M059J (cell line): ENCODE measurements around the gene STUB1. TPM values are rescaled to one million over a fixed set of nuclear protein-coding genes. Genes with fewer than 3 reads are reported as not detected.
"Not testable (repeated sequence)": the region's sequence is repeated elsewhere in the genome, so short reads cannot be mapped to it uniquely, and the experiment has no call there.

Experiments
- DNase-seq: peaks from one replicate; pipeline ENCODE4 v3.0.0-alpha.2; 2012; ENCODE audit warnings: low read depth
- total RNA-seq: library from RNA; depleted of rRNA; stranded (reverse); fragments of >200 nt; shearing (Covaris generic); gene quantifications from 2 replicates; pipeline ENCODE4 v1.2.3, GENCODE V29; 2014

The STUB1 gene
- total RNA-seq, 1 experiment from 2014 or later: 153 TPM

DNA sequence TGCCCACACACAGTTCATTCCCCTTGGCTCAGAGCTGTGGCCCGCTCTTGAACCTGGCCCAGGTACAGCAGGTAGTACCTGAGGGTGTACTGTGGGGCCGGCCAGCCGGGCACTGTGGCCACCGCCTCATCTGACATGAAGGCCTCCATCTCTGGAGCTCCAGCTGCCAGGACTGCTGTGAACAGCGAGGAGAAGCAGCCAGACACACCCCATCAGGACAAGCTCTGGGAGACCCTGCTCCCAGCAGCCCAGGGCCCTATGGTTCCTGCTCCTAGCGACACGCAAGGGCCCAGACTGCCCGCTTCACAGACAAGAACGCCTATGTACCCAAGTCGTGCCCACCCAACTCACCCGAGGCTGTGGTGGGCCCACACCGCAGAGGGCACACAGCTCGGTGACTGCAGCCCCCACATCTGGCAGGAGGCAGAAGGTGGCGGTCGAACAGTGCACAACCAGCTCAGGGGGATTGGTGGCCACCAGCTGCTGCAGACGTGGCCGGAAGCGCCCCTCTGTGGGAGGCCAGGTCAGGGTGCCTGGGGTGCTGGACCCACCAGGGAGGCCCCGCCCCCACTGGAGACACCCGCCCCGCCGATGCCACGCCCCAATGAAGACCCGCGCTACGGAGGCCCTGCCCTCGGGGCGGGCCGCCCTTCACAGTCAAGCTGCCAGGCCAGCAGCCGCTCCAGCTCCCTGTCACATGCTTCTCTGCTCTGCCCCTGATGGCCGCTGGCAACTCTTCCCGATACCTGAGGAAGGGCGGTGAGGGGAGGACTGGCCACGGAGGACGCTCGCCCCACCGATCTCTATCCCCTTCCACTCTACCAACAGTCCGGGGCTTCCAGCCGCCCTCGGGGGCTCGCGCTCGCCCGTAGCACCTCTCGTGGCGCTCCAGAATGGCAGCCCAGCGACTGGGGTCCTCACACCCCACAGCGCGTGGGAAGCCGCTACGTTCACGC, 1.1 kb upstream of the STUB1 start:
- DNase-seq: peak; percentile 49

- DNase-seq: no peak
These were observed 375 bp downstream of the STUB1 start for GRCh38 chr16:680625-680945.

DNA sequence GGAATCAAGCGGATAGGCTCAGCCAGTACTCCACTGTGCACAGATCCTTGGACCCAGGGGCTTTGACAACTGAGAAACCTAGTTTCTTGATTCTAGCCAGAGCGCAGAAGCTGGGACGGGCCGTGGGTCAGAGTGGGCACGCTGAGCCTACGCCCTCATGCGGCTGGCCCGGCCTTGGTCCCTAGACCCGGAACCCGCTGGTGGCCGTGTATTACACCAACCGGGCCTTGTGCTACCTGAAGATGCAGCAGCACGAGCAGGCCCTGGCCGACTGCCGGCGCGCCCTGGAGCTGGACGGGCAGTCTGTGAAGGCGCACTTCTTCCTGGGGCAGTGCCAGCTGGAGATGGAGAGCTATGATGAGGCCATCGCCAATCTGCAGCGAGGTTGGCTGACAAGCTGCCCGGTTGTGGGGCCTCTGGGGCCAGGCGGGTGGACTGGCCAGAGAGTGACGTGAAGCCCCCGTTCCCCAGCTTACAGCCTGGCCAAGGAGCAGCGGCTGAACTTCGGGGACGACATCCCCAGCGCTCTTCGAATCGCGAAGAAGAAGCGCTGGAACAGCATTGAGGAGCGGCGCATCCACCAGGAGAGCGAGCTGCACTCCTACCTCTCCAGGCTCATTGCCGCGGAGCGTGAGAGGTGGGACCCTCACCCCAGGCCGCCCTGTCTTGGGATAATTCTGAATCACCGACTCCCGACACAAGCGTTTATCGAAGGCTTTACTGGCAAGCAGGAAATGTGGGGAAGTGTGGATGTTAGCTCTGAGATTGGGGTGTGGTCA, 946 bp downstream of the STUB1 start:
- peak; percentile 63 for DNase-seq

DNA sequence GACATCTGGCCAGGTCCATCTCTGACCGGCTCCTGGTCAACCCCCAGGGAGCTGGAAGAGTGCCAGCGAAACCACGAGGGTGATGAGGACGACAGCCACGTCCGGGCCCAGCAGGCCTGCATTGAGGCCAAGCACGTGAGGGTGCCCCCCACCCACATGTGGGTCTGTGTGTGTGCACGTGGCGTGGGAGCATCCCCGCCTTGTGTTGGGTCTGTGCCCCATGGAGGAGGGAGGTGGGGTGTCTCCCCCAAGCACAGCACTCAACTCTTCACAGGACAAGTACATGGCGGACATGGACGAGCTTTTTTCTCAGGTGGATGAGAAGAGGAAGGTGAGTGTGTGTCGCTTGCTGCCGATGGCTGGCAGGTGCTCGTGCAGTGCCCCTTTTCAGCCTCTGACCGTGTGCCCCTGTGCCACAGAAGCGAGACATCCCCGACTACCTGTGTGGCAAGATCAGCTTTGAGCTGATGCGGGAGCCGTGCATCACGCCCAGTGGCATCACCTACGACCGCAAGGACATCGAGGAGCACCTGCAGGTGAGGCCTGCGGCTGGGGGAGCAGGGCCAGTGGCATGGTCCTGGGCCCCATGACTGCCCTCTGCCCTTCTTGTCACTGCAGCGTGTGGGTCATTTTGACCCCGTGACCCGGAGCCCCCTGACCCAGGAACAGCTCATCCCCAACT, 1.7 kb downstream of the STUB1 start:
- DNase-seq: peak; percentile 69

GRCh38 chr16:682493-683395, 2.5 kb downstream of the STUB1 start:
- no peak for DNase-seq

DNA sequence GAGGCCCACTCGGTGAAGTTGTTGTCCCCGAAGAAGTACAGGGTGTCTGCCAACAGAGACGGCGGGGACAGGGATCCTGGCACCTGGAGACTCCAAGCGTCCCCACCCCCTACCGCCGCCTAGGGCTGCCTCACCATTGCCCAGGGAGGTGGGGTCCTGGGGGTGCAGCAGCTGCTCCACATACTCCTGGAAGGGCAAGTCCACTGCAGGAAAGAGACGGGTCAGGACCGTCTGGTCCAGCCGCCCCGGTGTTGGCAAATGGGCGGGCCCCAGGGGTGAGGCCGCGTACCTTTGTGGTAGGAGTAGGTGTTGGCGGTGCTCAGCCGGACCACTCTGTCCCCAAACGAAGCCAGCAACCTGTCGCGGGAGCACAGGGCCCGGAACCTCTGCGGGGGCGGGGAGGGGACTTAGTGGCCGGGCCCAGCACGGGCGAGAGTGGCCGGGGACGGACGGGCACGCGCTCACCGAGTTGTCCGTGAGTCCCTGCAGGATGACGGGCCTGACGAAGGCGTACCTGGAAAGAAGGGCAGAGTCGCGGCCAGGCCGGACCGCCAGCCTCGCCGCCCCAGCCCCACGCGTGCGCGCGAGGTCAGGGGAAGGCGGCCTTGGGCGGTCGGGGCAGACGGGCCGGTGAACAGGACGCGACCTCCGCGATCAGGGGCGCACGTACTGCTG, 3.3 kb downstream of the STUB1 start:
- no peak for DNase-seq

DNA sequence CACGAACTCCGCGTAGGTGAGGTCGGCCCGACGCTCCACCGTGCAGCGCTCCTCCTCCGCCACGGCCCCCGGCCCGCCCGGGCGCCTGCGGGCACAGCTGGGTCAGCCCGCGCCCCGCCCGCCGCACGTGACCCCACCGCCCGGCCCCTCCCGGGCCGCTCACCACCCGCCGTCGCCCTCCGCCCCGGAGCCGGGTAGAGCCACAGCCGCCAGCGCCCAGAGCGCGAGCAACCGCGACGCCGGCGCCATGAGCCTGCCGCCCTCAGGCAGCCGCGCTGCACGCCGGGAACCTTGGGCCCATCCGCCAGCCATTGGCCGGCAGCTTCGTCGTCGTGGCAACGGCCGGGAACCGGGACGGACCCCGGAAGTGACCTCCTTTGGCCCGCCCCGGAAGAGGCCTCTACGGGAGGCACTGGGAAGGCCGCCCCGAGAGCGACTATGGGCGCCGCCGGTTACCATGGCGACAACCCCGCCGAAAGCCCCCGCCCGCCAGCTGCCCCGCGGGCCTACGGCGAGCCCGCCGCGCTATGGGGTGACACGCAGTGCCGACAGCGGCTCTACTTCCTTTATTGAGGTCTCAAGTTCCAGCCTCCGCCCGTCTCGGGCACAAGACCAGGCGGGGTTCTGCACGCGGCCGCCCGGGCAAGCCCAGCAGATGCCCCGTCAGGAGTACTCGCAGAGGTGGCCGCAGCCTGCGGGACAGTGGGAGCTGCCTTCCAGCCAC, 4.0 kb downstream of the STUB1 start, which contains the start of gene JMJD8:
JMJD8 (minus strand) TSS at position 264 of the 724 bp plus-strand sequence; CDS start at position 249, 15 bp downstream.
- peak; percentile 95 for DNase-seq

DNA sequence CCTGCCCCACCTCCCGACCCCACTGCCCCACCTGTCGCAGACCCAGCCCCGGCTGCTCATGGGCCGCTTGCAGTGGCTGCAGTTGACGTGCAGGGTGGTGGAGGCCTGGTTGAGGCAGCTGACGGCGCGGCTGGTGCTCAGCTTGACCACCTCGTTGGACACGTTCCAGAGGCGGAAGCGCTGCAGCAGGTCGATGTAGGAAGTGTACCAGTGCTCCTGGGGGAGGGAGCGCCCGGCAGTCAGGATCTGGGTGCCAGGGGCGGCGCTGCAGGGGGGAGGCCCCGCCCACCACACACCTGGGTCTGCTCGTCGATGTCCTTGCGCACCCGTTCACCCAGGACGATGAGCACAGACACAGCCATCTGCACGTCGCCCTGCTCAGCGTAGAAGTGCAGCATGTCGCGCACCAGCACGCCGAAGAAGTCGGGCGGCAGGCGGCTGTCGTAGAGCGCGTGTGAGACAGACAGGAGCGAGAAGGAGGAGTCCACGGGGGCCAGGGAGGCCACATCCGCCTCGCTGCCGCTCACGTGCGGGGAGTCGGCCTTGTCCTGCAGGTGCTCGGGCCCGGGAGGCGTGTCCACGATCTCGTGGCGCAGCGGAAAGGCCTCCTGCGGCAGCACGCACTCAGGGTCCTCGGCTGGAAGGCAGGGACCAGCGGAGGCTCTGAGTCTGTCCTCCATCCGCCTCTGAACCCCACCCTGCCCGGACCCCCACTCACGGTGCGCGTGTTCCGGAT, 4.9 kb downstream of the STUB1 start:
- DNase-seq: no peak

DNA sequence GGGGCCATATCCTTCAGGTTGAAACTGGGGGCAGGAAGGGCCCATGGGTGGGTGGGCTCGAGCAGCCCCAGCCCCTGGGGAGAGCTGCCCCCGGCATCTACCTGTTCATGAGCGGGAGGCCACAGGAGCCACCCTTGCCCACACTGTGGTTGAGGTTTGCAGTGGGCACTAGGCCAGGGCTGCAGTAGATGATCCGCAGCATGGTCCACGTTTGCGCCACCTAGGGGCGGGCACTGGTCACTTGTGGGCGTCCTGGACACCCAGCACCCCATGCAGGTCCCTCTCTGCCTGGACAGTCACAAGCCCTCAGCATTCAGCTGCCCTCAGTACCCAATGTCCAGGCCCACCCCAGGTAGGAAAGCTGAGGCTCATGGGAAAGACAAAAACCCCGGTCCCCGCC, 5.8 kb downstream of the STUB1 start:
- DNase-seq: peak; percentile 49

DNA sequence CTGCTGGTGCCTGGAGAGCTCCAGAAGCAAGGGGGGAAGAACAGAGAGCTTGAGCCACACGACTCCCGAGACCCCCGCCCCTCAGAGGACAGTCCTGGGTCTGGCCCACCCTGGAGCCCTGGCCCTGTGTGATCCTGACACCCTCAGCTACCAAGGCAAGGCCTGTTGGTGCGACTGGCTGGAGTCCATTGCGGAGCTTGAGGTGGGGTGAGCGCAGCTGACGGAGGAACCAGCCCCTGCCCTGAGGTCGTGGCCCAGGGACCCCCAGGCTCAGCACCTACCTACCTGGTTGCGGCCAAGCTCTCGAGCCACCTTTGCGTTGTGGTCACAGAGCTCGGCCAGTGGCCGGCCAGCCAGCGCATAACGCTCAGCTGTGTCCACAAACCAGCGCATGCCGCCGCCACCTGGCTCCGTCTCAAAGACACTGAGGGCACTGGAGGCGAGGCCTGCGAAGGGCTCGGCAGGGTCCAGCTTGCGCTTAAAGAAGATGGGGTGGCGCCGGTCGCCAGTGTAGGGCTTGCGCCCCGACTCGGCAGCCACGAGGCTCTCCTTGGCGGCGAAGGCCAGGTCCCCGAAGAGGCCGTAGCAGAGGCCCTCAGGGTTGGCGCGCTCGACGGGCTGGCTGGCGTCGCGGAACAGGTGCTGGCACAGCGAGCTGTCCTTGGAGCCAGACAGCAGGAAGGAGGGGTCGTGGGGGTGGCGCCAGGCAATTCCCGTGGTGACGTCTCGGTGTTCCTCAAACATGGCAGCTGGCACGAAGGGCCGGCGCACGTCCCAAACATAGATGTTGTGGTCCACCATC, 6.5 kb downstream of the STUB1 start:
- no peak for DNase-seq

DNA sequence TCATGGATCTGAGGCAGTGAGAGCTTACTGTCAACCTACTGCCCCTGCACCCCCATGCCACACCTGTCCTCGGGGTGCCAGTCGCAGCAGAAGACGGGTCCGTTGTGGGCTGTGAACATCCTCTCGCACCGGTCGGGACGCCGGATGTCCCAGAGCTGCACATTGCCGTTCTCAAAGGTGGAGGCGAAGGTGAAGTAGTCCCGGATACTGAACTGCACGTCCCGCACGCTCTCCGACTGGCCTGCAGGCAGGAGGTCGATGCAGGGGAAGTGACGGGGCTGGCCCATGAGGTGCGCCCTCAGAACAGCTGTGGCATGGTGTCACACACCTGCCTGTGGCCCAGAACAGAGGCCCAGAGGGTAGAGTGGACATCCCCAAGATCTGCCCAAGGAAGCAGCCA, 7.3 kb downstream of the STUB1 start:
- DNase-seq: no peak

DNA sequence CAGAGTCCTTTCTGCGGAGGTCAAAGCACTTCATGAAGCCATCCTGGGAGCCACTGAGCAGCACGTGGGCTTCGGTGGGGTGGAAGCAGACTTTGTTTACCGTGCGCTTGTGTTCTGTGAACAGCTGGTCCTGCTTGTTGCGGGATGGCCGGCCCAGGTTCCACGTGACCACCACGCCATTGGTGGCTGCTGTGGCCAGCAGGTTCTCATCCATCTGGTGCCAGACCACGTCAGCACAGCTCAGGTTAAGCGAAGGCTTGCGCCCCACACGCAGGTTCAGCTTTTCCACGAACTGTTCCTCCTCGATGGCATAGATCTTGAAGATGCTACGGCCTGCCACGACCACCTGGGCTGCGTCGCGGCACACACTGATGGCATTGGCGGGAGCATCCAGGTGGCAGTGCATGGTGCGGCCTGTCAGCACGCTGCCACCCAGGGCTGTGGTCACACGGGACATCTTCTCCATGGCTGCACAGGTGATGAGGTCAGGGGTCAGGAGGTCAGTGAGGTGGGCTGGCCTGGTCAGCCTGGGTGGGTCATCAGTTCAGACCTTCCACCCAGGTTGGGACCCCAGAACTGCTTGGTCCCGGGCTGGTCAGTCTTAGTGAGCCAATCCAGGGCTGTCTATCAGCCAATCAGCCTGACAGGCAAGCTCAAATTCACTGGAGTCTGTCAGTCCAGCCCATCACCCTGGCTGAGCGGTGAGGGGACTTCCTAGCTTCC, 9.1 kb downstream of the STUB1 start:
- no peak for DNase-seq

DNA sequence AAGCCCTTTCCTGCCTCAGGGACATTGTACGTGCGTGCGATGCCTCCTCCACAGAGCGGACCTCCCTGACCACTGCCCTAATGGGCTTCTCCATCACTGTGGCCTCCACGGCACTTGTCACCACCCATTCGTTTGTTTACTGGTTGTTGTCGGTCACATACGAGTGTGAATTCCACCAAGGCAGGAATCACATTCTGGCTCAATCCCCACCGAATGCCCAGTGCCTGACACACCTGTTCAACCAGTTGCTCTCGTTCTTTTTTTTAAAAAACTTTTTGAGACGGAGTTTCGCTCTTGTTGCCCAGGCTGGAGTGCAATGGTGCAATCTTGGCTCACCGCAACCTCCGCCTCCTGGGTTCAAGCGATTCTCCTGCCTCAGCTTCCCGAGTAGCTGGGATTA, 11.0 kb downstream of the STUB1 start:
- not testable (repeated sequence) for DNase-seq

DNA sequence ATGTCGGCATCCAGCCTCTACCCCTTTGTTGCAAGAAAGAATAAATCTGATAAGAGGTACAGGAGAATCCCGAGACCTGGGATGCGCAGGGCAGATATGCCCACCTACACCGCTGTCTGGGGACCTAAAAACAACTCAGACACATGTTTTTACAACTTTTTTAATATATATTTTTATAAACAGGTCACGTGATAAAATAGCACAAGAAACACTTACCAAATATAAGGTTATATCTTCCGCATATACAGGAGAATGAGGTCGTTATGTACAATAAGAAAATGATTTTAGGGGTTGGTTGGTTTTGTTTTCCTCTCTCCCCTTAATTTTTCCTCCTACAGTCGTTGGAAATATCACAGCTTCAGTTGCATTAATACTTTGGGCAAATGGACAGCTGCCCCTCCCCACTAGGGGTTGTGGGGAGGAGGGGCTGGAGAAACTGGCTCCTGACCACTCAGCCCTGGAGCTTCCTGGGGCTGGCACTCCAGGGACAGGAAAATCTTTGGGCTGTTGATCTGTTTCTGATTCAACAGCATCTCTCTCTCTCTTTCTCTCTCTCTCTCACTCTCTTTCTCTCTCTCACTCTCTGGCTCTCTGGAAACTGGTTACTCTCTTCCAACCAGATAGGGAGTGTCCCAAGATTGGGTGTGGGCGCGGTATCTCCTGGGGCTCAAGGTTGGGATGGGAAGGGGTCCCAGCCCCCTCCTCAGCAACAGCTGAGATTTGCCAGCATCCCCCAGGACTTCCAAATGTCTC, 12.3 kb downstream of the STUB1 start:
- DNase-seq: no peak

DNA sequence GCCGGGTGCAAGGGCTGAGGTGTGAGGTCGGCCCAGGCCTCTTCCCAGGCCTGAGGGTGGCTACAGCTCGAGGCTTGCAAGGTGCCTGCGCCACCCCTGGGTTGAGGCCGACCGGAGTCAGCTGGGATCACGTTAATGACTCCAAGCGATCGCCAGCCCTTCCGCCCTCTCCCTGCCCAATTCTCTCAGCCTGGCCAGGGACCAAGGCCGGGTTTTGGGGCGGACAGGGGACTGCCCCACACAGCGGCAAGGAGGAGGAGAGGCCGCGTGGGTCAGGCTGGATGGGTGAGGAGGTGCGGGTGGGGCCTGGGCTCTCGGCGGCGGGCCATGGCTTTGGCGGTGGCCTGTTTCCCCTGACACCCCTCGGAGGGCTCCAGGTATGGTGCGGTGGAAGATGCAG, 13.2 kb downstream of the STUB1 start:
- no peak for DNase-seq

GRCh38 chr16:693766-694165, 13.6 kb downstream of the STUB1 start:
- no peak for DNase-seq
